ENCODE results near the gene SLC1A7. TPM values are rescaled to one million over a fixed set of nuclear protein-coding genes. Genes with fewer than 3 reads are reported as not detected.

The SLC1A7 gene
- total RNA-seq, 1 experiment from 2014 or later = not detected

DNA sequence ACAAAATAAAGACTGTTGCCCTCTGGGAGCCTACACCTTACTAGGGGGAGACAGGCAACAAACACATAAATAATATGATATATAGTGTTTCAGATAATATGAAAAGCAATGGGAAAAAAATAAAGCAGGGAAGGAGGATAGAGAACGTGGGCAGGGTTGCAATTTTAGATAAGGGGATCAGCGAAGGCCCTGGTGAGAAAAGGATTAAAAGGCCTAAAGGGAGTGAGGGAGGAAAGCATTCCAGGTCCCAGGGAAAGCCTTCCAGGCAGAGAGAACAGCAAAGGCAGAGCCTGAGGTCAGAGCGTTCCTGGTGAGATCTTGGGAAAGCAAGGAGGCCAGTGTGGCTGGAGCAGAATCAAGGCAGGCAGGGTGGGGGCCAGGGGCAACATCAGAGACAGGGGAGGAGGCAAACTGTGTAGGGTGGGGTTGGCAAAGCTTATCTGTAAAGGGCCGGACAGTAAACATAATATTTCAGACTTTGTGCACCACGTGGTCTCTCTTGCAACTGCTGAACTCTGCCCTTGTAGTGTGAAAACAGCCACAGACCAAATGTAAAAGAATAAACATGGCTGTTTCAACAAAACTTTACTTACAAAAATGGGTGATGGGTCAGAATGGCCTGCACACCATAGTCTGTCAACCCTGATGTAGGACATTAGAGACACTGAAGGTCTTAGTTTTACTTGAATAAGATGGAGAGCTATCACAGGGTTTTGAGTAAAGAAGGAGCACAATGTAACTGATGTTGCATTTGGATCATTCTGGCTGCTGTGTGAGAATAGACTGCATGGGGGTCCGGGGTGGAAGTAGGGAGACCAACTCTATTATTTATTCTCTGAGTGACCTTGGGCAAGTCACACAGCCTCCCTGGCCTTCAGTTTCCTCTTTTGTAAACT lies 40.9 kb upstream of the SLC1A7 start:
- Histone ChIP-seq H3K4me1 (ENCODE audit: control insufficient read depth in 1 of 2, insufficient read depth in 2 of 2, low read length in 2 of 2) (peaks cover 0 to 13% of the 10 kb centered on the region in 2 experiments; a peak in 2 of 4 replicates), H3K4me3 (replicated peaks in 1 of 2; ENCODE audit: low read depth in 1 of 2, low read length in 2 of 2) (no peak overlapping the region), H3K4me2 (ENCODE audit: low read length) (no peak overlapping the region), H3K27ac (ENCODE audit: low read depth, low read length) (no peak overlapping the region), H3K36me3 (ENCODE audit: control insufficient read depth in 1 of 2, insufficient read depth in 2 of 2, low read length in 2 of 2) (no peaks in the 10 kb centered on the region), H3K27me3 (ENCODE audit: insufficient read depth, low read length) (no peaks in the 10 kb centered on the region), H3K9ac (ENCODE audit: low read length) (no peak overlapping the region), H3K79me2 (ENCODE audit: insufficient read depth, low read length) (no peaks in the 10 kb centered on the region), H4K20me1 (ENCODE audit: insufficient read depth) (no peaks in the 10 kb centered on the region), H3K9me2 (ENCODE audit: insufficient read depth) (no peaks in the 10 kb centered on the region), H3K9me3 (ENCODE audit: control insufficient read depth in 1 of 2, insufficient read depth in 1 of 2, low read depth in 1 of 2, low read length in 2 of 2) (no peaks in the 10 kb centered on the region), H2AFZ (ENCODE audit: low read depth, low read length, poor library complexity, severe bottlenecking) (no peak overlapping the region)
- DNase-seq (ENCODE audit: low read depth, low spot score) = no peak
- TF ChIP-seq, protein P1, sequence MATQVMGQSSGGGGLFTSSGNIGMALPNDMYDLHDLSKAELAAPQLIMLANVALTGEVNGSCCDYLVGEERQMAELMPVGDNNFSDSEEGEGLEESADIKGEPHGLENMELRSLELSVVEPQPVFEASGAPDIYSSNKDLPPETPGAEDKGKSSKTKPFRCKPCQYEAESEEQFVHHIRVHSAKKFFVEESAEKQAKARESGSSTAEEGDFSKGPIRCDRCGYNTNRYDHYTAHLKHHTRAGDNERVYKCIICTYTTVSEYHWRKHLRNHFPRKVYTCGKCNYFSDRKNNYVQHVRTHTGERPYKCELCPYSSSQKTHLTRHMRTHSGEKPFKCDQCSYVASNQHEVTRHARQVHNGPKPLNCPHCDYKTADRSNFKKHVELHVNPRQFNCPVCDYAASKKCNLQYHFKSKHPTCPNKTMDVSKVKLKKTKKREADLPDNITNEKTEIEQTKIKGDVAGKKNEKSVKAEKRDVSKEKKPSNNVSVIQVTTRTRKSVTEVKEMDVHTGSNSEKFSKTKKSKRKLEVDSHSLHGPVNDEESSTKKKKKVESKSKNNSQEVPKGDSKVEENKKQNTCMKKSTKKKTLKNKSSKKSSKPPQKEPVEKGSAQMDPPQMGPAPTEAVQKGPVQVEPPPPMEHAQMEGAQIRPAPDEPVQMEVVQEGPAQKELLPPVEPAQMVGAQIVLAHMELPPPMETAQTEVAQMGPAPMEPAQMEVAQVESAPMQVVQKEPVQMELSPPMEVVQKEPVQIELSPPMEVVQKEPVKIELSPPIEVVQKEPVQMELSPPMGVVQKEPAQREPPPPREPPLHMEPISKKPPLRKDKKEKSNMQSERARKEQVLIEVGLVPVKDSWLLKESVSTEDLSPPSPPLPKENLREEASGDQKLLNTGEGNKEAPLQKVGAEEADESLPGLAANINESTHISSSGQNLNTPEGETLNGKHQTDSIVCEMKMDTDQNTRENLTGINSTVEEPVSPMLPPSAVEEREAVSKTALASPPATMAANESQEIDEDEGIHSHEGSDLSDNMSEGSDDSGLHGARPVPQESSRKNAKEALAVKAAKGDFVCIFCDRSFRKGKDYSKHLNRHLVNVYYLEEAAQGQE (IDR thresholded peaks at IDR 0.05; ENCODE audit: low read depth) = no peak
- TF ChIP-seq, protein P2, sequence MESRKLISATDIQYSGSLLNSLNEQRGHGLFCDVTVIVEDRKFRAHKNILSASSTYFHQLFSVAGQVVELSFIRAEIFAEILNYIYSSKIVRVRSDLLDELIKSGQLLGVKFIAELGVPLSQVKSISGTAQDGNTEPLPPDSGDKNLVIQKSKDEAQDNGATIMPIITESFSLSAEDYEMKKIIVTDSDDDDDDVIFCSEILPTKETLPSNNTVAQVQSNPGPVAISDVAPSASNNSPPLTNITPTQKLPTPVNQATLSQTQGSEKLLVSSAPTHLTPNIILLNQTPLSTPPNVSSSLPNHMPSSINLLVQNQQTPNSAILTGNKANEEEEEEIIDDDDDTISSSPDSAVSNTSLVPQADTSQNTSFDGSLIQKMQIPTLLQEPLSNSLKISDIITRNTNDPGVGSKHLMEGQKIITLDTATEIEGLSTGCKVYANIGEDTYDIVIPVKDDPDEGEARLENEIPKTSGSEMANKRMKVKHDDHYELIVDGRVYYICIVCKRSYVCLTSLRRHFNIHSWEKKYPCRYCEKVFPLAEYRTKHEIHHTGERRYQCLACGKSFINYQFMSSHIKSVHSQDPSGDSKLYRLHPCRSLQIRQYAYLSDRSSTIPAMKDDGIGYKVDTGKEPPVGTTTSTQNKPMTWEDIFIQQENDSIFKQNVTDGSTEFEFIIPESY (IDR thresholded peaks at IDR 0.05; ENCODE audit: extremely low read depth, insufficient replicate concordance, low read length) = no peak
- TF ChIP-seq JUND (IDR thresholded peaks at IDR 0.05) = no peak
- TF ChIP-seq TCF7L2 (IDR thresholded peaks at IDR 0.05; ENCODE audit: borderline replicate concordance, extremely low read depth, insufficient read depth, insufficient read length) = no peak
- TF ChIP-seq, protein P3, sequence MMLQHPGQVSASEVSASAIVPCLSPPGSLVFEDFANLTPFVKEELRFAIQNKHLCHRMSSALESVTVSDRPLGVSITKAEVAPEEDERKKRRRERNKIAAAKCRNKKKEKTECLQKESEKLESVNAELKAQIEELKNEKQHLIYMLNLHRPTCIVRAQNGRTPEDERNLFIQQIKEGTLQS (IDR thresholded peaks at IDR 0.05) = no peak
- no peak for TF ChIP-seq CBX3 (IDR thresholded peaks at IDR 0.05; ENCODE audit: low read depth)
- no peak for TF ChIP-seq MAX (IDR thresholded peaks at IDR 0.05)
- no peak for TF ChIP-seq EGR1 (IDR thresholded peaks at IDR 0.05; ENCODE audit: low read depth)
- no peak for TF ChIP-seq POLR2AphosphoS5 (IDR thresholded peaks at IDR 0.05; ENCODE audit: low read depth, low read length)
- TF ChIP-seq SP1 (IDR thresholded peaks at IDR 0.05; ENCODE audit: low read depth) = no peak
- TF ChIP-seq SRF (IDR thresholded peaks at IDR 0.05; ENCODE audit: low read depth) = no peak
- no peak for ATAC-seq
- RAD21 ChIA-PET (ENCODE audit: low non-redundant PET in 1 of 2, low total read pairs in 2 of 2, uncharacterized antibody in 2 of 2, unreplicated experiment in 2 of 2) = no interaction called here
- POLR2A ChIA-PET = no interaction called here
- no TSS peak for BruUV-seq (replicated peaks)
- CTCF ChIA-PET = interaction anchor here (1.2 to 2.9 kb wide), 4 partner anchors 9 to 168 kb away, joined by 3 to 15 read pairs (median 10); no protein-coding TSS in a partner anchor
- intact Hi-C loops (cut with micrococcal nuclease) = loop anchor here (5.0 to 10.0 kb wide), 2 partner anchors 169 to 481 kb away; no protein-coding TSS in a partner anchor

Measured in HCT116 (cell line).